ENCODE data around the gene CLRN3.

Gene CLRN3

DNA sequence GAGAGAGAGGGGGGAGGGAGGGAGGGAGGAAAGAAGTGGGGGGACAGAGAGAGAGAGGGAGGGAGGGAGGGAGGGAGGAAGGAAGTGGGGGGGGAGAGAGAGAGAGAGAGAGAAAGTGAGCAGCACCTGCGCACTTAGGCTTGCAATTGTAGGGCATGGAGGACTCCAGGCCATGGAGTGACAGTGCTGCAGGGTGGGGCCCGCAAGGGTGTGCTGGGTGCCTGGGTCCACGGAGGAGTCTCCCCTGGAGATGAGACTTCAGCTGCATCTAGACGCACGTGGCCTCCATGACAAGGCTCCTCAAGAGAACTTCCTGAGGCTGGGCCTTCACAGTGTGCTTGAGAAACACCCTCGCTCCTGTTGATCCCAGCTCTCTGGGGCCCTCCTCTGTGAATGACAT, 44.5 kb downstream of the CLRN3 start:
- no peak for DNase-seq (ENCODE audit: low read depth in 2 of 2)

DNA sequence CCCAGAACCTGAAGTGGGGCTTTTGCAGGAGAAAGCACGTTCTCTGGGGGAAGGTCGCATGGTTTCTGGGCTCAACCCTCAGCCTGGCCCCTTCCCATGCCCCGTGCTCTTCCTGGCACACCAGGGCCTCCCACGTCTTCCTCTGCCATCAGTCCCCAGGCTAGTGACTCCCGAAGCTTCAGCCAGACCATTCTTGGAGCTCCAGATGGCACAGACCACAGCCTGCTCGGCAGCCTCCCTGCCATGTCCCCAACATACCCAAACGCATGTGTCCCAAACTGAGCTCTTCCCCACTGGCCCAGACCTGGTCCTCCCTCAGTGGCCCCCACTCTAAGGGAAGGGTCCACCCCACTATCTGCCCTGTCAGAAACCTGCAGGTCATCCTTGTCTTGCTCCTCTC, 47.0 kb downstream of the CLRN3 start:
- no peak for DNase-seq (ENCODE audit: low read depth in 2 of 2)

GRCh38 chr10:127840884-127841283, 51.9 kb downstream of the CLRN3 start:
- no peak for DNase-seq (ENCODE audit: low read depth in 2 of 2)

DNA sequence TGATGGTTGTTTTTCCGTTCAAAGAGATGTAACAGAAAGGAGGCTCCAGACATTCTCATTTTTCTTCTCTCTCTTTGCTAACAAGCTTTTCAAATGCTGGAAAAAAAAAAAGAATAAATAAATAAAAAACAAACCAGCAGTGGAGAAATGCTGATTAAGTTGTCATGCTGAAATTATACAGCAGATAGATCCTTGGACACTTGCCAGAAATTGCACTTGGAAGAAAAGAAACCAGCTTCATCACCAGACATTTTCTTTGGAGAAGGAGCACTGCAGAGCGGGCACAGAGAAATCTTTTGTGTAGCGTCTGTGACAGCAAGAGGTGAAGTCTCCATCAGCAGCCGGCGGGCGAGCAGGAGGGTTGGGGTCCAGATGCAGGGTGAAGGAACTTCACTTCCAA, 55.8 kb downstream of the CLRN3 start:
- DNase-seq (ENCODE audit: low read depth in 2 of 2) = no peak

- DNase-seq (ENCODE audit: low read depth in 2 of 2) = no peak
Measured at GRCh38 chr10:127836176-127836575, 56.6 kb downstream of the CLRN3 start.

- no peak for DNase-seq (ENCODE audit: low read depth in 2 of 2)
Measured at GRCh38 chr10:127834791-127835190, 58.0 kb downstream of the CLRN3 start.

DNA sequence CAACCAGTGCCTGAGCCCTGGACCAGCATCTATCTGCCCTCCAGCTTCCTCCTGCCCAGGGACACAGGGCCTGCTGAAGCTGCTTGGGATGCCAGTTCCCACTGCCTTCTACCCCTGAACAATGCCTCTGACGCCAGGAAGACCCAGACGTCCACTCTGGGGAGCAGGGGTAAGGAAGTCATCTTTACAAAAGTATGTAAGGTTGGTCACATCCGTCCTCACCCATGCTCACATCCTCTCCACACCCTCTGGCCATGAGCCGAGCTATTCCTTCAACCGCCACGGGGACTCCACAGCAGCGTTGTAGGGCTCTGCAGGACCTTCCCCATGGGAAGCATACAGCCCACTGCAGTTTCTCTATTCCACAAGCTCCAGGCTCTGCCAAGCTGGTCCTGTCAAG, 58.5 kb downstream of the CLRN3 start:
- DNase-seq (ENCODE audit: low read depth in 2 of 2) = no peak

DNA sequence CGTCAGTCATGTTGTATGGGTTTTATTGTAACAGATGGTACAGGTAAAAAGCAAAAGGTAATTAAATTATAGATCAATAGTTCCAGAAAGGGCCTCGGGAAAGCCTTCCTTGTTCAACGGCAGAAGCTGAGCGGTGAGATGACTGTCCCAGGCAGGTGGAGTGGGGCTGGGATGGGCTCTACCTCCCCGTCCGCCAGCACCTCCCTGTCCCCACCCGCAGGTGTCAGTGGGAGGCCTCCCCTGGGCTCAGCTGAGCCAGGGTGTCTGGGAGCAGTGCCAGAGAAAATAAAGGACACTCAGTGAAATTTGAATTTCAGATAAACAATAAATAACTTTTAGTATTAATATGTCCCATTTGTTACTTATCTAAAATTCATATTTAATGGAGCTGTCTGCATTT, 58.9 kb downstream of the CLRN3 start:
- no peak for DNase-seq (ENCODE audit: low read depth in 2 of 2)

- DNase-seq (ENCODE audit: low read depth in 2 of 2) = no peak
Measured at GRCh38 chr10:127832501-127832900, 60.2 kb downstream of the CLRN3 start.

DNA sequence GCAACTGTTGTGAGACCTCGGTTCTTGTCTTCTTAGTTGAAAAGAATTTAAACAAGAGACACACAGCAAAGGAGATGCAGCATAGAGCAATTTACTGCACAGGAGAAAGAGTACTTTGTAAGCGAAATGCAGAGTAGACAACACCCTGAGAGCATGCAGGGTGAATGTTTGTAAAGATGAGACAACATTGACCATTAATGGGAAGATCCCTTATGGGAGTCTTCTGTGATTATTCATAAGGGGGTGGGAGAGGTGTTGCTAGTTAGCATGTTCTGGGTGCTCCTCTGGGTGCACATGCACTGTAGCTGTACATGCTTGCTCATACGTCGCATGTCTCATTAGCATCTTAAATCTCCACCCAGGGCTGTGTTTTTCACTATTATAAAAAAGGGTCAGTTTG, 62.3 kb downstream of the CLRN3 start:
- DNase-seq (ENCODE audit: low read depth in 2 of 2) = no peak
